SKM-1 treated with dmso at 0.1 percent for 144 hours (cell line): ENCODE measurements around the gene SCUBE3.
A peak's percentile ranks its signal among the peaks of the same experiment; 100 is the strongest.

Experiments
- DNase-seq: peaks from one replicate; lab custom pipeline; 2025; ENCODE audit not compliant: unreplicated experiment; lab: John Stamatoyannopoulos, UW

SCUBE3 gene

DNA sequence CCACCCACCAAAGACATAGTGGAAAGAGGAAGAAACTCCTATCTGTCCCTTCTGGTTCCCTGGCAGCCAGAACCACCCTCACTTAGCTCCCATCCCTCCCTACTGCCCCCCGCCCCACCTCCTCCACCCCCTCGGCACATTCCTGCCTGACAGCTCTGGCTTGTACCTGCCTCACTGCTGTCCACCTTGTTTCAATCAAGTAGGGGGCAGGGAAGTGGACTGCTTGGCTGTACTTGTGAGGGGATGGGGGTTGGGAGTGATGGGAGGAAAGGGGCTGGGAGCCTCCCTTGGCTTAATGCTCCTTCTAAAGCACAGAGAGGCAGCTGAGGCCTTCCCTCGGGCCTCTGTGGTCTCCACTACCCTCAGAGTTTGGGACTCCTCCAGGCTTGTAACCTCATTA, 23.7 kb downstream of the SCUBE3 start:
- DNase-seq, result no peak

DNA sequence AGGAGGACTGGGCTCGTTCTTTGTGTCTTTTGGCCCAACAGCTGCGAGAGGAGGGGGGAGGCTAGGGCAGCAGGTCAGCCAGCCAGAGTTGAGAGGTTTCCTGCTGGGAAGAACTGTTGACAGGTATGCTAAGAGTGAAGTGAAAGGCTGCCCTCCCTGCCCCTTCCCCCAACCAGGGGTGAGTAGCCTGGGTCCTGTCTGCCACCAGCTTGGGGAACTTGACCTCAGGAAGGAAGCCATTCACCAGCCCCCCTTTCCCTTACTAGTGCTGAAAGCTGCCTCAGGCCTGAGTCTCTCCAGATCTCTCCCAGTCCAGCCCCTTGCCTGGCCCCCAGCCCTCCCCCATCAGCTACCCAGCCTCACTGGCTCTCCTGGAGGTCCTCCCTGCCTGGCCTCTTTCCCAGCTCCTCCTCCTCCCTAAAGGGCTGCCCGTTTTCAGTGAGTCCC, 25.1 kb downstream of the SCUBE3 start:
- no peak for DNase-seq

DNA sequence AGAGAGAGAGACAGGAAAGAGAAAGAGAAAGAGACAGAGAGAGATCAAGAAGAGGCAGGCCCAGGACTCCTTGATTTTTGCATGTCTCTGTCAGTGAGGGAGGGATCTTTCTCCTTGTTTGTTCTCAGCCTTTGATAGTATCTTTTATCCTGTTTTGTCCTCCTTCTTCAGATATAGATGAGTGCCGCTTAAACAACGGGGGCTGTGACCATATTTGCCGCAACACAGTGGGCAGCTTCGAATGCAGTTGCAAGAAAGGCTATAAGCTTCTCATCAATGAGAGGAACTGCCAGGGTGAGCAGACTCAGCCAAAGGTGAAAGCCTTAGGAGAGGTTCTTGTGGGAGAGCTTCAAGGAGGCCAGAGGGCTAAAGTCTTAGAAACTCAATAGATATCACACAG, 25.8 kb downstream of the SCUBE3 start:
- DNase-seq, result no peak

DNA sequence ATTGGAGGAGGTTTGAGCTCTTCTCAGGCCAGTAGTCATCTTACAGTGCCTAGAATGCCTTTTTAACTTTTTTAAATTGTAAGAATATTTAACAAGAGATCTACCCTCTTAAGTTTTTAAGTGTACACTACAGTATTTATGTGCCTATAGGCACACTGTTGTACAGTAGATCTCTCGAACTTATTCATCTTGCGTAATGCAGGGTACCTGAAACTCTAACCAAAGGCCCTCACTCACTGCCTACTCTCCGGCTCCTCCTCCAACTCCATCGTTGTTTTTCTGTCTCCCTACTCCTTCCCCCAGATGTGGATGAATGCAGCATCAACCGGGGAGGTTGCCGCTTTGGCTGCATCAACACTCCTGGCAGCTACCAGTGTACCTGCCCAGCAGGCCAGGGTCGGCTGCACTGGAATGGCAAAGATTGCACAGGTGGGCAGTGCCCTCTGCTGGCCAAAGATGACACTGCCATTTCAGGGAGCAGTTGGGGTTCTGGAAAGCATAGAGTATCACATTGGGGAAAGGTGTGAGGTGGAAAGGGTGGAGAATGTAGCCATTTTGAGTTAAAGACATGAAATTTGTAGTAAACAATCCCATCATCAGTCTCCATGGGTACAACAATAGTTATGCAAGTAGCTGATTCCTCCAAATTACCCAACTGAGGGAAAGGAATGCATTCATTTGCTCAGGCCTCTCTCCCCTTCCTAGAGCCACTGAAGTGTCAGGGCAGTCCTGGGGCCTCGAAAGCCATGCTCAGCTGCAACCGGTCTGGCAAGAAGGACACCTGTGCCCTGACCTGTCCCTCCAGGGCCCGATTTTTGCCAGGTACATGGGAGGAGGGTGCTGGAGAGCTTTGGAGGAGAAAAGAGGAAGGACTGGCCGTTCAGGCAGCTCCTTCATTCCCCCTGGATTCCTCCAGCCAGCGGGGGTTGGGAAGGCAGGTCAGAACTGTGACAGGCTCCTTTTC, 27.4 kb downstream of the SCUBE3 start:
- peak; percentile 41 for DNase-seq

DNA sequence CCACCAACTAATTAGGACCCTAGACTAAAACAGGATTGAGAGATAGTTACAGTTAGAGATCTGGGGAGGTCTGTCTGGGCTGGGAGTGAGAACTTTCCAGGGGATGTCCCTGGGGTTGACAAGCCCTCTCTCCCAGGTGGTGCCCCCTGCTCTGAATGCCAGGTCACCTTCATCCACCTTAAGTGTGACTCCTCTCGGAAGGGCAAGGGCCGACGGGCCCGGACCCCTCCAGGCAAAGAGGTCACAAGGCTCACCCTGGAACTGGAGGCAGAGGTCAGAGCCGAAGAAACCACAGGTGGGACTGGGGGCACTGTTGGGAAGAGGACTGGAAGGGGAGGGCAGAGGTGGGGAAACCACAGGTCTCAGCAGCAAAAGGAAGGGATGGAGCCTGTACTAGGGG, 28.7 kb downstream of the SCUBE3 start:
- DNase-seq, result no peak

- no peak for DNase-seq
Measured at GRCh38 chr6:35242906-35243305, 29.1 kb downstream of the SCUBE3 start.

GRCh38 chr6:35243386-35243958, 29.7 kb downstream of the SCUBE3 start:
- no peak for DNase-seq

- DNase-seq, result no peak
Measured at GRCh38 chr6:35244551-35244950, 30.8 kb downstream of the SCUBE3 start.

DNA sequence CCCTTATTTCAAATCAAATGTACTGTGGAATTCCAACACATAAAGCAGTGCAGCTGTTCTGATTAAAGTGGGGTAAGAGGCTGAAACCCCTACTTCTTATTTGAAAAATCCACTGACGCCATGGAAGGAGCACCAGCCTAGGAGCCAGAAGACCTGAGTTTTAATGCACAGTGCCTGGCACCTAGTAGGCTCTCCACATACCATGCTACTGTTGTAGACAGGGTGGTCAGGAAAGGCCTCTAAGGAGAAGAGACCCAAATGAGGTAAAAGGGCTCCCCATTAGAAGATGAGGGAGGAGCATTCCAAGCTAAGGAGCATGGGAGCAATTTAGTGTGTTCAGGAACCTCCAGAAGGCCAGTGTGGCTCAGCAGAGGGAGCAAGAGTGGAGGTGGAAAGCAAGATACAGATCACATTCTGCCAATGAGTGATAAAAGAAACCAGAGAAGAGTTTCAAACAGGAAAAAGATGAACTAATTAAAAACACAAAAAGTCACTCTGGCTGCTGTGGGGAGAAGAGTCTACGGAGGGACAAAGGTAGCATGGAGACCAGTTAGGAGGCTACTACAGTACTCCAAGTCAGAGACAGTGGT, 34.0 kb downstream of the SCUBE3 start:
- no peak for DNase-seq

GRCh38 chr6:35248300-35248699, 34.5 kb downstream of the SCUBE3 start:
- no peak for DNase-seq

- no peak for DNase-seq
Measured at GRCh38 chr6:35248965-35249364, 35.2 kb downstream of the SCUBE3 start.

DNA sequence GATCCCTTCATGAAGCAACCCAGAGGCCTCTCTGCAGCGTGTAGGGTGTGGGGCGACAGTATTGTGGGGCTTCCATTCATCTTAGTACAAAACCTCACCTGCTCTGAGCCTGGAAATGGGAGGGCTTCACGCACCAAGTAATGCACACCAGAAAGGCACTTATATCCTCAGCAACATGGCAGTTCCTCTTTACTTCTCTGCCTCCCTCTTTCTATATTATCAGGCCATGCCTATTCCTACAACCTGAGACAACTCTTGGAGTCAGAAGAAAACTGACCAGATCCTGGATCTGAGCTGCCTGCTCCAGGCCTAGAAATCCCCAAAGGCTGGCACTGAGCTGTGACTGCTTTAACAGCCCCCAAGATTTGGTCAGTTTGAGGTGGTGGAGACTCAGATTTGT, 38.2 kb downstream of the SCUBE3 start:
- DNase-seq, result no peak

- no peak for DNase-seq
Measured at GRCh38 chr6:35253249-35253648, 39.5 kb downstream of the SCUBE3 start.

DNA sequence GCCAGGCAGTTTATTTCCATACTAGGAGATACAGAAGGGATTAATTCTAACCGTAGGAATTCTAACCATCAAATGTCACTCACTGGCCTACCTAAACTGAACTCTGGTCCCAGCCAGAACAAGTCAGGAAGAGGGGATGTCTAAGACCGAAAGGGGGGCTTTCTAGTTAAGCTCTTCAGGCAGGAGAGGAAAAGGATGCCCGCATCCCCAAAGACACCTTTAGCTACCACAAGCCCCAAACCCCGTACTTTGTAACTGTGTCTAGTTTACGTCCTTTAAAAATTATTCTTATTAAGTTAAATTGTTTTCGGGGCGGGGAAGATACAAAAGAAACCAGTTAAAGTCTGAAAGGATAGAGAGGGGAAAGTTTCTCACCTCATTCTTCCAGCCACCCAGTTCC, 44.6 kb downstream of the SCUBE3 start:
- DNase-seq, result no peak

GRCh38 chr6:35258858-35259193, 45.1 kb downstream of the SCUBE3 start:
- DNase-seq, result no peak

DNA sequence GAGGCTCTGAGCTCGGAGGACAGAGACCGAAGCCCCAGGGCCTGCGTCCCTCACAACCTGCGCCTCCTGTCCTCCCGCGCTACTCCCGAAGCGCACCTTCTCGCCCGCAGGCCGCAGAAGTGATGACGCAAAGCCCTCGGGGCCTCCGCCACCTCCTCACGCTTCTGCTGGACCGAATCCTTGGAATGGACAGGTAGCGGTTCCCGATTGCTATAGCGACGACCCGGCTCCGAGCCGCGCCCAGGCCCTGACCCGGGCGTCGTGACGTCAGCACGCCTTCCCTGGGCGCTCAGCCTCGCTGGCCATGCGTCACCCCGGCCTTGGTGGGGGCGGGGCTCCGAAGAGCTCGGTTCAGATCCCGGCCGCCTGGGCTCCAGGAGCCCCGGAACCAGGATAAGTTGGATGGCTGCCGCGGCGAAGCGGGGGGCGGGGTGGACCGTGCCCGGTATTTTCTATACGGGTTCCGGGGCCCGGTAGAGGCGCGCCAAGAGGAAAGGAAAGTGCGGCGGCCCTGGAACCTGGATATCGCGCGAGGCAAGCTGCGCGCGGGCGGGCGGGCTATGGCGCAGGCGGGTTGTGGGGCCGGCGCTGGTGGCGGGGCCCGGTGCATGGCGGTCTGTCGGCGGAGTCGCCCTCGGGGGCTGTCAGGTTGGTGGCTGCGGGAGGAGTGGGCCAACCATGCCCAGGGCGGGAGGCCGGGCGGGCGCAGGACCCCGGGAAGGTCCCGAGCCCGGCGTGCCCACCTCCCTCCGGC, 45.6 kb downstream of the SCUBE3 start, which contains the start of gene ZNF76:
ZNF76 (plus strand) TSS at position 542 of the 754 bp plus-strand sequence. CDS start 21,417 bp downstream, outside the sequence.
- peak; percentile 89 for DNase-seq

GRCh38 chr6:35259948-35260590, 46.3 kb downstream of the SCUBE3 start:
- DNase-seq, result peak; percentile 12

GRCh38 chr6:35260591-35261570, 47.1 kb downstream of the SCUBE3 start:
- DNase-seq, result no peak

DNA sequence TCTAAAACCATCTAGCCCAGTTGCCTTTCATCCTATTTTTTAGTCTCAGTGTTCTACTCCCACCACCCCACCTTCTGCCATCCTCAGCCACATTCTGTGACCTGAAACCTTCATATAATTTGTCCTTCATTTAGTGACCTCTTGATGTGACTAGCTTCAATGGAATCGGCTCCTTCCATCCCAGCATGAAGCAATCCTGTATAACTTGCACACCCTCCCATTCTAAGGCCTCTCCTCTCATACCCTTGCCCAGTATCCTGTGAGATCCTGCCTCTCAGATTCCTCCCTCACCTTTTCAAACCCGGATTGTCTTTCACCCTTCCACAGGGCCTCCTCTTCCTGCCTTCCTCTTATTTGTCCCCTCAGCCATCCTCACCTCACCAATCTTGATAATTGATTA, 48.8 kb downstream of the SCUBE3 start:
- DNase-seq, result no peak
